ENCODE data around the gene SMIM38.

SMIM38 gene

DNA sequence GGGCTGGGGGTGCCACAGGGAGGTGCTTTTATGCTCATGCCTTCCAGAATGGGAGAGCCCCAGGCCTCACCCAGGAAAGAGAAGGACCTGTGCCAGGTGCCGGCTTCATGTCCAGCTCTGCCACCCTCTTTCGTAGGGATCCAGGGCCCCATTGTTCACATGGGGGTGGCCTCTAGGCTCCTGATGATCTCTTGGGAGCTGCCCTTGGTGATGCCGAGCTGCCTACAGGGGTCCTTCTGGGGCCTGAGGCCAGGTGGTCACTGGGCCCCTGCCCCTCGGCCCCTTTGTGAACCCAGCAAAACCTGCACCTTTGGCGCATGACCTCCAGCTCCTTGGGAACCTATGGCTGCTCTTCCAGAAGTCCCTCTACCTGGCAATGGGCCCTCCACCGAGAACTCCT is 41.4 kb upstream of the SMIM38 start:
- no peaks in the 10 kb centered on the region for H3K36me3 ChIP-seq (replicated peaks)
- in situ Hi-C loops (cut with HindIII; ENCODE audit: low pct_ligation_motif_present, low sequenced_read_pairs): loop anchor here (10.0 to 25.0 kb wide), 2 partner anchors 120 to 548 kb away; no protein-coding TSS in a partner anchor
- TF ChIP-seq, protein P1, sequence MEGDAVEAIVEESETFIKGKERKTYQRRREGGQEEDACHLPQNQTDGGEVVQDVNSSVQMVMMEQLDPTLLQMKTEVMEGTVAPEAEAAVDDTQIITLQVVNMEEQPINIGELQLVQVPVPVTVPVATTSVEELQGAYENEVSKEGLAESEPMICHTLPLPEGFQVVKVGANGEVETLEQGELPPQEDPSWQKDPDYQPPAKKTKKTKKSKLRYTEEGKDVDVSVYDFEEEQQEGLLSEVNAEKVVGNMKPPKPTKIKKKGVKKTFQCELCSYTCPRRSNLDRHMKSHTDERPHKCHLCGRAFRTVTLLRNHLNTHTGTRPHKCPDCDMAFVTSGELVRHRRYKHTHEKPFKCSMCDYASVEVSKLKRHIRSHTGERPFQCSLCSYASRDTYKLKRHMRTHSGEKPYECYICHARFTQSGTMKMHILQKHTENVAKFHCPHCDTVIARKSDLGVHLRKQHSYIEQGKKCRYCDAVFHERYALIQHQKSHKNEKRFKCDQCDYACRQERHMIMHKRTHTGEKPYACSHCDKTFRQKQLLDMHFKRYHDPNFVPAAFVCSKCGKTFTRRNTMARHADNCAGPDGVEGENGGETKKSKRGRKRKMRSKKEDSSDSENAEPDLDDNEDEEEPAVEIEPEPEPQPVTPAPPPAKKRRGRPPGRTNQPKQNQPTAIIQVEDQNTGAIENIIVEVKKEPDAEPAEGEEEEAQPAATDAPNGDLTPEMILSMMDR (IDR thresholded peaks at IDR 0.05; ENCODE audit: low read depth, low read length, missing control alignments): no peak

GRCh38 chr11:69114811-69115523 is 40.8 kb upstream of the SMIM38 start:
- H3K4me3 ChIP-seq (ENCODE audit: low read depth, low read length): no peak overlapping the region
- H3K36me3 ChIP-seq (replicated peaks): no peaks in the 10 kb centered on the region
- TF ChIP-seq, protein P1 (IDR thresholded peaks at IDR 0.05; ENCODE audit: low read depth, low read length, missing control alignments): no peak
- in situ Hi-C loops (cut with HindIII; ENCODE audit: low pct_ligation_motif_present, low sequenced_read_pairs): loop anchor here (10.0 to 25.0 kb wide), 2 partner anchors 120 to 547 kb away; no protein-coding TSS in a partner anchor
- no peaks in the 10 kb centered on the region for H3K27me3 ChIP-seq (replicated peaks)
- DNase-seq: no peak
- no peak overlapping the region for H3K27ac ChIP-seq

More for the DNA sequence above, 41.4 kb upstream of the SMIM38 start:
- no peak for DNase-seq
- Histone ChIP-seq H3K27ac (no peak overlapping the region), H3K4me3 (ENCODE audit: low read depth, low read length) (no peak overlapping the region), H3K27me3 (replicated peaks) (no peaks in the 10 kb centered on the region)

DNA sequence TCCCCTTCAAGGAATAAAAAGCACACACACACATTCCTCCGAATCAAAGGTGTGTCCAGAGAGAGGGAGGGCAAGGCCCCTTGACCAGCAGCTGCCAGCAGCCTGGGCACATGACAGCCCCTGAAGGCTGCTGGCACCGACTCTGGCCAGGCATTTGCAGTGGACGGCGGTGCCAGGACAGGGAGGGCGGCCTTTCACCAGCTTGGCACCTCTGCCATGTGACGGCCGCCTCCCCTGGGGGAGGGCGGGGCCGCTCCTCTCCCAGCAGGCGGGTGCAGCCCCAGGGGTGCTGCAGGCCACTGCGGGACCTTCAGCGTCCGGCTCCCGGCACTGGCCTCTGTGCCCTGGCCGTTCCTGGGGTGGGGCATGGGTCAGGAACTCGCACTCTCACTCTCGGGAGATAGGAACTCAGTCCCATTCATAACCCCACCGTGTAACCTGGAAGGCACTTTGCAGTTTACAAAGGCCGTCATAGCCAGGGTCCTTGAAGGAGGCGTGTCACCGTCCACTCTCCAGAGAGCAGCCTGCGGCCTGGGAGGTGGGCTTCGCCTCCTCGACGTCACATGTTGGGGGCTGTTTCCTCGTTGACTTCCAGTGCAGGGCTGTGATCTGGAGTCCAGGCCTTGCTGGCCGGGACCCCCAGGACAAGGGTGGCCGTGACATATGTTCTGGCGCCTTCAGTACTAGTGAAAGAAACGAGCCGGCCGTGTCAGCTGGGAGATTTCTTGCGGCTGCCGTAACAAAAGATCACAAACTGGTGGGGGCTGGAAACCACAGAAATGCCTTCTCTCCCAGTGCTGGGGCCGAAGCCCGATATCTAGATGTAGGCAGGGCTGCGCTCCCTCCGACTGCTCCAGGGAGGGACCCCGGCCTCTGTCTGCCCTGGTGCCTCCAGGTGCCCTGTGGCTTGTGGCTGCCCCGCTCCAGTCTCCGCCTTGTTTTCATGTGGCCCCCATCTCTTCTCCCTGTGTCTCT is 39.9 kb upstream of the SMIM38 start:
- no peaks in the 10 kb centered on the region for H3K36me3 ChIP-seq (replicated peaks)
- H3K27me3 ChIP-seq (replicated peaks): no peaks in the 10 kb centered on the region
- TF ChIP-seq, protein P1 (IDR thresholded peaks at IDR 0.05; ENCODE audit: low read depth, low read length, missing control alignments): no peak
- H3K4me3 ChIP-seq (ENCODE audit: low read depth, low read length): no peak overlapping the region
- in situ Hi-C loops (cut with HindIII; ENCODE audit: low pct_ligation_motif_present, low sequenced_read_pairs): loop anchor here (10.0 to 25.0 kb wide), 2 partner anchors 119 to 546 kb away; no protein-coding TSS in a partner anchor
- no peak for DNase-seq
- no peak overlapping the region for H3K27ac ChIP-seq

GRCh38 chr11:69116671-69117070 is 39.1 kb upstream of the SMIM38 start:
- in situ Hi-C loops (cut with HindIII; ENCODE audit: low pct_ligation_motif_present, low sequenced_read_pairs): loop anchor here (10.0 to 25.0 kb wide), 2 partner anchors 118 to 546 kb away; no protein-coding TSS in a partner anchor
- TF ChIP-seq, protein P1 (IDR thresholded peaks at IDR 0.05; ENCODE audit: low read depth, low read length, missing control alignments): no peak
- H3K27ac ChIP-seq: no peak overlapping the region
- H3K4me3 ChIP-seq (ENCODE audit: low read depth, low read length): no peak overlapping the region
- no peaks in the 10 kb centered on the region for H3K36me3 ChIP-seq (replicated peaks)
- no peak for DNase-seq
- no peaks in the 10 kb centered on the region for H3K27me3 ChIP-seq (replicated peaks)

- TF ChIP-seq, protein P1 (IDR thresholded peaks at IDR 0.05; ENCODE audit: low read depth, low read length, missing control alignments): no peak
- no peaks in the 10 kb centered on the region for H3K36me3 ChIP-seq (replicated peaks)
These were observed 36.5 kb upstream of the SMIM38 start for GRCh38 chr11:69119190-69119589.

More at GRCh38 chr11:69119190-69119589, 36.5 kb upstream of the SMIM38 start:
- in situ Hi-C loops (cut with HindIII; ENCODE audit: low pct_ligation_motif_present, low sequenced_read_pairs): loop anchor here (10.0 to 25.0 kb wide), 2 partner anchors 116 to 543 kb away; no protein-coding TSS in a partner anchor
- Histone ChIP-seq H3K27ac (no peak overlapping the region), H3K4me3 (ENCODE audit: low read depth, low read length) (no peak overlapping the region), H3K27me3 (replicated peaks) (no peaks in the 10 kb centered on the region)
- no peak for DNase-seq
